GM10266 (cell line): ENCODE measurements around the gene CPLANE2.
"Not testable (repeated sequence)": the region's sequence is repeated elsewhere in the genome, so short reads cannot be mapped to it uniquely, and the experiment has no call there.

ENCODE experiments used
- DNase-seq: peaks from one replicate; pipeline ENCODE4 v3.0.0; 2012; ENCODE audit errors: extremely low spot score
- CTCF ChIP-seq: IDR thresholded peaks from 2 replicates; pipeline ENCODE4 v1.5.1; 2012; ENCODE audit warnings: mild to moderate bottlenecking, low read depth; ENCODE audit not compliant: control insufficient read depth, insufficient read depth; ENCODE audit errors: missing control alignments

Gene CPLANE2

DNA sequence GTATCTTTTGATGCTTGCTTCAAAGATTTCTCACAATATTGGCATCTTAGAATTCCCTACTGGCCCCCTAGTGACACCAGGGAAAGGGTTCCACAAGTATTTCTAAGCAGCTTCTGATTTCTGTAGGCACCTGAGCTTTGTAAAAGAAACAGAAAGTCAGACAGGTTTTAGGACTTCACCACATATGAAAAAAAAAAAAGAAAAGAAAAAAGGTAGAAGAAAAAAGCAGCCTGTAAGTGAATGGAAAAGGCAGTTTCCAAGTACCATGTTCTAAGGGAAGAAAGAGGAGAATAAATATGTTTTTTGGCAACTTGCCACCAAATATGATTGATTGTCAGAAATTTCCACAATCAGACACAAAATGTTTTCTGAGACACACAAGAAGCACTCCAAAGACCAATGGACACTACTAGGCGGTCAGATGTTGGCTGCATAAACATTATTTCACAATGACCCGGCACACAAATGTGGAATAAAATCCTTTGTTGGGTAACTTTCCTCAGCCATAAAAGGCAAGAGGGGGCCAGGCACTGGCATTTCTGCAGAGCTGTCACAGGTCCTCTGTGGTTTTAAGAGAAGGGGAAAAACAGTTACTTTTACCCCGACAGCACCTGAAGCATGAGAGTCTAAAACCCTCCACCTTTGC lies 12.7 kb upstream of the CPLANE2 start:
- TF ChIP-seq CTCF: no peak
- no peak for DNase-seq

DNA sequence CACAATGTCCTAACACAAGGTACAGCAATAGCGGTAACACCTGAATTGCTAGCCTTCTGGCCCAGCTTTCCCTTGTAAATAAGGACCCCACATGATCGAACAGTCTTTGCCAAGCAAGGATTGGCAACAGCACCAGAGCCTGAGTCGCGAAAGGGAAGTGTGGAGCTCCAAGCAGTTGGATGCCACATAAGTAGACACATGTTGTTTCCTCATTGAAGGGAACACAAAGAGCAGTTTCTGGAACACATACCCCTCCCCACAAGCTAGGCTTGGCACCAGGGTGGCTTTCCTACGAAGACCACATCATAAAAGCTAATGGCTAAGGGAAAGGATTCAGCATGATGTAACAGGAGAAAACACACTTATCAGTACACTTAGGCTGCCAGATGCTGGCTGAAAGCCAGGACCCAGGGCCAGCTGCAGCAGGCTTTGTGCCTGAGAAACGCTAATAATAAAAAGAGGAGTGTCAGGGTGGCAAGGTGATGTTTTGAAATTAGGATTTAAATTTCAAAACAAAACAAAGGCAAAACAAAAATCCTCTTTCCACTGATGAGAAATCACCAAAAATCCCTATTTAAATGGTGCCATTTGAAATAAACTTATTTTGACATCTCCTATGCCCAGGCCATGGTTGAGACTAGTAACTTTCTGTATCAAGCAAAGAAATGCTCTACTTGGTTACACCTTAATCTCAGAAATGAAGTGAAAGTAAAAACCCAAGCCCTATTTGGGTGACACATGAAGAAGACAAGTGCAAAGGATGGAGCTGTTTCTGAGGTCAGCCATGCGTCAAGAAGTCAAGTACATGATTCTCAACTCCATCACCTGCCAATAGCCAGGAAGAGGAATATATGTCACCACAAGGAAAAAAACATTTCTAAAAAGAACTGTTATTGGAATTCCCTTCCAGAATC lies 11.9 kb upstream of the CPLANE2 start:
- TF ChIP-seq CTCF: no peak
- peak; percentile 59 for DNase-seq

- TF ChIP-seq CTCF: no peak
- no peak for DNase-seq
Observed at GRCh38 chr1:16248007-16248436, 11.0 kb upstream of the CPLANE2 start.

- no peak for TF ChIP-seq CTCF
- DNase-seq: no peak
Observed at GRCh38 chr1:16247441-16247840, 10.5 kb upstream of the CPLANE2 start.

DNA sequence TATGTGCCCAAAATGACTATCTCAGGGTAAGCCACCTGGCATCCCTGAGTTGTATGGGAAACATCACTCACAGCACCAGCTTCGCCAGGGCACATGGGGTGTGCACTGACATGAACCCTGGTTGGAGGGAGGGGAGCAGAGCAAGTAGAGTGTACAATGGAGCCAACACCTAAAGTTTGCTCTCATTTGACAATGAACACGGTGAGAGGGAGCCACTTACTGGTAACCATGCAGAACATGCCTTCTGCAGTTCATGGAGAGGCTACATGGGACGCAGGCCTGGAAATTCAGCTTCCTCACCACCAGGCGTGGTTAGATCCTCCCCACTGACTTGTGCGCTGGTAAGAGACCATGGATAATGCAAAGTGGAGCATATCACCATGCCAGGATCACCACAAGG lies 10.0 kb upstream of the CPLANE2 start:
- DNase-seq: no peak
- TF ChIP-seq CTCF: no peak

- not testable (repeated sequence) for DNase-seq
Observed at GRCh38 chr1:16246239-16246638, 9.3 kb upstream of the CPLANE2 start.

- DNase-seq: no peak
- TF ChIP-seq CTCF: no peak
Observed at GRCh38 chr1:16245476-16246196, 8.7 kb upstream of the CPLANE2 start.
